C1 segment of cervical spinal cord (tissue), 14 donors: ENCODE results near the gene JPH2.

Source experiments
- DNase-seq, 14 donors: peaks; one replicate each; lab custom pipeline; 2025; lab: John Stamatoyannopoulos, UW

The JPH2 gene

GRCh38 chr20:44125332-44126127 is 61.5 kb downstream of the JPH2 start:
- DNase-seq: no peak

- no peak for DNase-seq
Measured at GRCh38 chr20:44123874-44124535, 63.0 kb downstream of the JPH2 start.

GRCh38 chr20:44123251-44123650 is 63.7 kb downstream of the JPH2 start:
- DNase-seq: no peak

- no peak for DNase-seq
Measured at GRCh38 chr20:44120676-44121425, 66.1 kb downstream of the JPH2 start.

- no peak for DNase-seq
Measured at GRCh38 chr20:44118185-44119033, 68.6 kb downstream of the JPH2 start.

- no peak for DNase-seq
Measured at GRCh38 chr20:44117296-44118184, 69.4 kb downstream of the JPH2 start.

GRCh38 chr20:44115762-44116644 is 71.0 kb downstream of the JPH2 start:
- DNase-seq: no peak

GRCh38 chr20:44115181-44115580 is 71.8 kb downstream of the JPH2 start:
- no peak for DNase-seq

- DNase-seq: no peak
Measured at GRCh38 chr20:44113618-44114376, 73.2 kb downstream of the JPH2 start.

- DNase-seq: no peak
Measured at GRCh38 chr20:44112889-44113617, 73.9 kb downstream of the JPH2 start.

GRCh38 chr20:44112456-44112855 is 74.5 kb downstream of the JPH2 start:
- DNase-seq: no peak

GRCh38 chr20:44111712-44112335 is 75.2 kb downstream of the JPH2 start:
- DNase-seq: no peak

GRCh38 chr20:44110816-44111568 is 76.0 kb downstream of the JPH2 start:
- DNase-seq: no peak

- no peak for DNase-seq
Measured at GRCh38 chr20:44109951-44110361, 77.0 kb downstream of the JPH2 start.

GRCh38 chr20:44106615-44107014 is 80.4 kb downstream of the JPH2 start:
- DNase-seq: no peak

- no peak for DNase-seq
Measured at GRCh38 chr20:44104798-44105517, 82.0 kb downstream of the JPH2 start.
